Rectal smooth muscle tissue (tissue), 1 donor: ENCODE results near the gene TBCD.
"Not testable (repeated sequence)": the region's sequence is repeated elsewhere in the genome, so short reads cannot be mapped to it uniquely, and the experiment has no call there.

Source experiments
- H3K27ac ChIP-seq: one replicate; pipeline ENCODE4 v1.7.0; 2013; ENCODE audit warnings: low read depth, low read length, inconsistent platforms
- H3K27me3 ChIP-seq: one replicate; pipeline ENCODE4 v1.7.0; 2013; ENCODE audit warnings: low read length; ENCODE audit not compliant: control insufficient read depth, insufficient read depth
- H3K36me3 ChIP-seq: one replicate; pipeline ENCODE4 v1.7.0; 2013; ENCODE audit warnings: low read length; ENCODE audit not compliant: control insufficient read depth, insufficient read depth
- H3K4me1 ChIP-seq: one replicate; pipeline ENCODE4 v1.7.0; 2013; ENCODE audit warnings: low read length; ENCODE audit not compliant: control insufficient read depth, insufficient read depth
- H3K4me3 ChIP-seq: one replicate; pipeline ENCODE4 v1.7.0; 2013; ENCODE audit warnings: low read length
- H3K9ac ChIP-seq: one replicate; pipeline ENCODE4 v1.7.0; 2013; ENCODE audit warnings: low read length

TBCD gene

GRCh38 chr17:82966415-82966814, 214.6 kb downstream of the TBCD start:
- Histone ChIP-seq H3K9ac (no peak overlapping the region), H3K4me3 (no peak overlapping the region), H3K27me3 (no peaks in the 10 kb centered on the region), H3K27ac (no peak overlapping the region), H3K36me3 (no peaks in the 10 kb centered on the region), H3K4me1 (no peaks in the 10 kb centered on the region)

DNA sequence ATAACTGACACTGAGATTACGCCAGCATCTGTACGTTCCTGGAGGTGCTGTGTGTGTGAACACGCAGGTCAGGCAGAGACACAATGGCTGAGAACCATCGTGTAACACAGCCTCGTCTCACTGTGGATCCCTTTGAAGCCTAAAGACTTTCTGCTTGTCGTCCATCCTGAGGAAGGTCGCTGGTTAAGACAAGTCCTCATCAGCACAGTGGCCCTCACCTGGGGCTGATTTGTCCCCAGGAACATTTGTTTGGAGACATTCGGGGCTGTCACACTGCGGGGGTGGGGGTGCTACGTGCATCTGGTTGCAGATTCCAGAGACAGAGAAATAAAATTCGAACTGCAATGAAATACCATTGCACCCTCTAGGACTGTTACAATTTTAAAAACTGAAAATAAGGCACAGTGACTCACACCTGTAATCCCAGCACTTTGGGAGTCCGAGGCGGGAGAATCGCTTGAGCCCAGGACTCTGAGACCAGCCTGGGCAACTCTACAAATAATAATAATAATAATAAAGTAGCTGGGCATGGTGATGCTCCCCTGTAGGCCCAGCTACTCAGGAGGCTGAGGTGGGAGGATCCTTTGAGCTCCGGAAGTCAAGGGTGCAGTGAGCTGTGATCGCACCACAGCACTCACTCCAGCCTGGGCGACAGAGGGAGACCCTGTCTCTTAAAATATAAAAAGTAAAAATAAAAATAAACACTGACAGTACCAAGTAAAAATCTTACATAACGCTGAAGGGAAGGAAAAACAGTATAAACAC, 215.6 kb downstream of the TBCD start:
- Histone ChIP-seq H3K4me3 (no peak overlapping the region), H3K9ac (no peak overlapping the region), H3K4me1 (no peaks in the 10 kb centered on the region), H3K27ac (no peak overlapping the region), H3K36me3 (no peaks in the 10 kb centered on the region), H3K27me3 (no peaks in the 10 kb centered on the region)

- not testable (repeated sequence) for H3K36me3 ChIP-seq, H3K9ac ChIP-seq, H3K27ac ChIP-seq, H3K4me1 ChIP-seq, H3K27me3 ChIP-seq, H3K4me3 ChIP-seq
Measured at GRCh38 chr17:82968033-82968841, 216.4 kb downstream of the TBCD start.

DNA sequence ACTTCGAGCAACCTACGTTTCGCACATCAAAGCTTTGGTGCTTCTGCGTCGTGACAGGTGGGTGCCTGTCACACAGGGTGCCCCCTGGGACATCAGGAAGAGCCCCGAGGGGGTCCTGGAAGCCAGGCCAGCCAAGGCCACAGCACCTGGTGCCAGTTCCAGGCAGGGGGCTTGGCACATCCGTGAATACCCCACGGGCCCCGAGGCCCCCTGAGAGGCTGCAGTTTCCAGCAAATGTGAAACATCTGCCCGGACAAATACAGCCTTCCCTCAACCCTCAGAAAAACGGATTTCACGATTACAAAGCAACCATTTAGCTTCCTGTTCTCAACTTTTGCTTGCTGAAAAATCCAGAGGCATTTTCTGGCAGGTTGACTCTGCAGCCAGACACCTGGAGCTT, 218.2 kb downstream of the TBCD start:
- no peaks in the 10 kb centered on the region for H3K27me3 ChIP-seq
- H3K4me1 ChIP-seq, result no peaks in the 10 kb centered on the region
- H3K9ac ChIP-seq, result no peak overlapping the region
- no peak overlapping the region for H3K4me3 ChIP-seq
- H3K36me3 ChIP-seq, result no peaks in the 10 kb centered on the region
- H3K27ac ChIP-seq, result no peak overlapping the region

GRCh38 chr17:82970818-82971590, 219.1 kb downstream of the TBCD start:
- H3K27me3 ChIP-seq, result no peaks in the 10 kb centered on the region
- no peaks in the 10 kb centered on the region for H3K4me1 ChIP-seq
- H3K36me3 ChIP-seq, result no peaks in the 10 kb centered on the region
- no peak overlapping the region for H3K9ac ChIP-seq
- H3K4me3 ChIP-seq, result no peak overlapping the region
- no peak overlapping the region for H3K27ac ChIP-seq

- no peaks in the 10 kb centered on the region for H3K36me3 ChIP-seq
Measured at GRCh38 chr17:82972836-82973372, 221.0 kb downstream of the TBCD start.

GRCh38 chr17:82973456-82974135, 221.7 kb downstream of the TBCD start:
- Histone ChIP-seq H3K9ac (no peak overlapping the region), H3K4me3 (no peak overlapping the region), H3K27me3 (no peaks in the 10 kb centered on the region)

More at GRCh38 chr17:82972836-82973372, 221.0 kb downstream of the TBCD start:
- Histone ChIP-seq H3K27me3 (no peaks in the 10 kb centered on the region), H3K4me3 (no peak overlapping the region), H3K27ac (no peak overlapping the region), H3K9ac (no peak overlapping the region), H3K4me1 (no peaks in the 10 kb centered on the region)

DNA sequence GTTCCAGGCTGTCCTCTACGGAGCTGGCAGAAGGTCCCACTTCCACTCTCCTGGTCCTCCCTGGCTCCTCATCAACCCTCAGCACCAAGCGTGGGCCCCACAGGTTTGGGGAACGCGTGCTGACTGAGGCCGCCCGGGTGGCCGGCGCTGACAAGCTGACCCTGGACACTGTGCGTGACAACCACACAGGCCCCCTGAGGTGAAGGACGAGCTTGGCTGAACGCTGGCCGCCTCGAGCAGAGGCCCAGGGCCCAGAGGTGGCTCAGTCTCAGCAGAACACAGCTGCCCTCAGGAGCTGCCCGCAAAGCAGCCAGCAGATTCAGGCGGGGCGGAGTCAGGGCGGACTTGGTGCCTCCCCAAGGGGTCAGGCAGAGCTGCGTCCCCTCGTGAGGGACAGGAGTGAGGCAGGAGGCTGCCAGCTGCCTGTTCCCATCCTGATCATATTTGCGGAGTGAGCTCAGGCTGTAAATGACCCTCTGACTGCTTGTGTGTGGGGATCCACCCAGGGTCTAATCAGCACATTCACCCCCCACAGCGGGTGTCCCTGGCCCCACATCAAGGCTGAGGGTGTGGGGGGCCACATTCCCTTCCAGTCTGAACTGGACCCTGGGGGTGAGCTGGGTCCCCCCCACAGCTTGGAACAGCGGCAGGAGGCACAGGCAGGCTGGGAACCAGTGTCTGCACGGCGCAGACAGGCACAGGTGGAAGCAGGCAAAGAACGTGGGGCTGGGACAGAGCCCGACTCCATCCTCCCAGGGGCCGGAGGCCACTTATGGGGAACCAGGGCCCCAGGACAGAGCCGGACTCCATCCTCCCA, 222.5 kb downstream of the TBCD start:
- no peaks in the 10 kb centered on the region for H3K36me3 ChIP-seq
- no peak overlapping the region for H3K4me3 ChIP-seq
- no peak overlapping the region for H3K27ac ChIP-seq
- no peaks in the 10 kb centered on the region for H3K27me3 ChIP-seq
- H3K4me1 ChIP-seq, result no peaks in the 10 kb centered on the region
- no peak overlapping the region for H3K9ac ChIP-seq

More at GRCh38 chr17:82973456-82974135, 221.7 kb downstream of the TBCD start:
- no peaks in the 10 kb centered on the region for H3K36me3 ChIP-seq
- H3K27ac ChIP-seq, result no peak overlapping the region
- H3K4me1 ChIP-seq, result no peaks in the 10 kb centered on the region

GRCh38 chr17:82976982-82977488, 225.2 kb downstream of the TBCD start:
- no peak overlapping the region for H3K4me3 ChIP-seq
- H3K27me3 ChIP-seq, result no peaks in the 10 kb centered on the region
- no peak overlapping the region for H3K9ac ChIP-seq
- no peaks in the 10 kb centered on the region for H3K36me3 ChIP-seq
- H3K4me1 ChIP-seq, result no peaks in the 10 kb centered on the region
- no peak overlapping the region for H3K27ac ChIP-seq

DNA sequence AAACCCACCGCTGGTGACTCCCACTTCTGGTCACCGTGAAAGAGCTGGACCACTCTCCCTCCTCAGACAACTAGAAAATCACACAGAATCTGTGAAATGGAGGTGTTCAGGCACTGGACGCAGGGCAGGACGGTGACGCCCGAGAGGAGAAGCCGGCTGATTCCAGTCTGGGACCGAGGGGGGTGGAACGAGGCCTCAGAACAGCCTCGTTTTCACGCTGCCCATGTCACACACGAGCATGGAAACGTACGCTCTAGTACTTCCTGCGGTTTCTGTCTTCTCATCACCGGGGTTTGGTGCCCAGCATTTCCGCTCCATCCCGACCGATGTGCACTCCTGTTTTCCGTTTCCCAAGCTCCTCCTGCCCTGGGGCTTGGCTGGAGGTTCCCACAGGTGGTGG, 225.7 kb downstream of the TBCD start:
- no peaks in the 10 kb centered on the region for H3K36me3 ChIP-seq
- H3K9ac ChIP-seq, result no peak overlapping the region
- H3K27me3 ChIP-seq, result no peaks in the 10 kb centered on the region
- H3K4me1 ChIP-seq, result no peaks in the 10 kb centered on the region
- no peak overlapping the region for H3K27ac ChIP-seq
- H3K4me3 ChIP-seq, result no peak overlapping the region

GRCh38 chr17:82978765-82979349, 227.0 kb downstream of the TBCD start:
- Histone ChIP-seq H3K36me3 (no peaks in the 10 kb centered on the region), H3K4me1 (no peaks in the 10 kb centered on the region), H3K9ac (no peak overlapping the region), H3K27me3 (no peaks in the 10 kb centered on the region), H3K27ac (no peak overlapping the region), H3K4me3 (no peak overlapping the region)
